Cardiac muscle cell (in vitro differentiated cells and primary cell): Measurements from ENCODE around the gene PIWIL1. TPM values are rescaled to one million over a fixed set of nuclear protein-coding genes. Genes with fewer than 3 reads are reported as not detected.

ENCODE experiments used
- DNase-seq, 2 donors: peaks; one replicate each; pipeline versions ENCODE4 v3.0.0 to v3.0.0-alpha.2; 2010 to 2017; ENCODE audit warnings: low read depth in 1 of 2, low spot score in 1 of 2
- H3K27ac ChIP-seq: fragments of 200-600 bp; sonication (generic); 2 replicates; pipeline ENCODE4 v1.5.1; 2016
- H3K27me3 ChIP-seq: fragments of 200-600 bp; sonication (generic); 2 replicates; pipeline ENCODE4 v1.6.0; 2016; ENCODE audit warnings: control low read depth
- H3K36me3 ChIP-seq: fragments of 200-600 bp; sonication (generic); 2 replicates; pipeline ENCODE4 v1.5.1; 2016; ENCODE audit warnings: control low read depth
- H3K4me1 ChIP-seq: fragments of 200-600 bp; sonication (generic); 2 replicates; pipeline ENCODE4 v1.8.1; 2017; ENCODE audit warnings: low read depth, mild to moderate bottlenecking, mixed run types
- H3K4me3 ChIP-seq: fragments of 200-600 bp; sonication (generic); 2 replicates; pipeline ENCODE4 v1.5.1; 2016; ENCODE audit warnings: mild to moderate bottlenecking
- H3K9me3 ChIP-seq: fragments of 200-600 bp; sonication (generic); 2 replicates; pipeline ENCODE4 v1.5.1; 2017; ENCODE audit warnings: low read depth, mild to moderate bottlenecking, control low read depth
- polyA plus RNA-seq: library from polyadenylated mRNA; unstranded; fragments of >200 nt; fragmentation: Nextera tagmentation; extraction: Ambion mirVana; gene quantifications from 2 replicates; pipeline ENCODE4 v1.2.1, GENCODE V29; 2016
- total RNA-seq: library from RNA; depleted of rRNA; stranded (reverse); fragments of >200 nt; gene quantifications from 2 replicates; pipeline ENCODE4 v1.2.3, GENCODE V29; 2016
- TF ChIP-seq, protein P1 (sequence below): IDR thresholded peaks from 2 replicates; pipeline ENCODE4 v1.5.1; 2012; ENCODE audit warnings: low read depth, mild to moderate bottlenecking, low read length

PIWIL1 gene
- total and polyA plus RNA-seq, 2 experiments from 2014 or later: not detected

DNA sequence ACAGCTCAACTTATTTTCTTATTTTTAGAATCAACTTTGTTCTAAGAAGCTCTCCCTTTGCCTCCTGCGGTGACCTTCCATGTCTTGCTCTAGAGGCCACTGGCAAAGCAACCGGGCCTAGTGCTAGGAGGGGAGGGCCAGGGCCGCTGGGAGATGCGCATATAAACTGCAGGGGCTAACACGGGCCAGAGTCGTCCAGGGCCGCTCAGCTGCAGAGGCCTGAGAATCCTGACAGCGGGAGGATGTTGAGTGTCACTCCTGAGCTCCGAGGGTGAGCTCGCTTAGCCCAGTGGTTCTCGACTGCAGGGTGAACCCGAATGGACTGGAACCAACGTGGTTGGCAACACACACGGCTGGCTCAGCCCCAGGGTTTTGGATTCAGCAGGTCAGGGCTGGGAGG, 6.5 kb upstream of the PIWIL1 start:
- Histone ChIP-seq H3K36me3 (no peaks in the 10 kb centered on the region), H3K9me3 (no peaks in the 10 kb centered on the region), H3K27me3 (peaks cover 64% of the 10 kb centered on the region), H3K4me3 (no peak overlapping the region), H3K4me1 (no peaks in the 10 kb centered on the region), H3K27ac (no peak overlapping the region)
- TF ChIP-seq, protein P1, sequence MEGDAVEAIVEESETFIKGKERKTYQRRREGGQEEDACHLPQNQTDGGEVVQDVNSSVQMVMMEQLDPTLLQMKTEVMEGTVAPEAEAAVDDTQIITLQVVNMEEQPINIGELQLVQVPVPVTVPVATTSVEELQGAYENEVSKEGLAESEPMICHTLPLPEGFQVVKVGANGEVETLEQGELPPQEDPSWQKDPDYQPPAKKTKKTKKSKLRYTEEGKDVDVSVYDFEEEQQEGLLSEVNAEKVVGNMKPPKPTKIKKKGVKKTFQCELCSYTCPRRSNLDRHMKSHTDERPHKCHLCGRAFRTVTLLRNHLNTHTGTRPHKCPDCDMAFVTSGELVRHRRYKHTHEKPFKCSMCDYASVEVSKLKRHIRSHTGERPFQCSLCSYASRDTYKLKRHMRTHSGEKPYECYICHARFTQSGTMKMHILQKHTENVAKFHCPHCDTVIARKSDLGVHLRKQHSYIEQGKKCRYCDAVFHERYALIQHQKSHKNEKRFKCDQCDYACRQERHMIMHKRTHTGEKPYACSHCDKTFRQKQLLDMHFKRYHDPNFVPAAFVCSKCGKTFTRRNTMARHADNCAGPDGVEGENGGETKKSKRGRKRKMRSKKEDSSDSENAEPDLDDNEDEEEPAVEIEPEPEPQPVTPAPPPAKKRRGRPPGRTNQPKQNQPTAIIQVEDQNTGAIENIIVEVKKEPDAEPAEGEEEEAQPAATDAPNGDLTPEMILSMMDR: no peak
- DNase-seq: no peak

DNA sequence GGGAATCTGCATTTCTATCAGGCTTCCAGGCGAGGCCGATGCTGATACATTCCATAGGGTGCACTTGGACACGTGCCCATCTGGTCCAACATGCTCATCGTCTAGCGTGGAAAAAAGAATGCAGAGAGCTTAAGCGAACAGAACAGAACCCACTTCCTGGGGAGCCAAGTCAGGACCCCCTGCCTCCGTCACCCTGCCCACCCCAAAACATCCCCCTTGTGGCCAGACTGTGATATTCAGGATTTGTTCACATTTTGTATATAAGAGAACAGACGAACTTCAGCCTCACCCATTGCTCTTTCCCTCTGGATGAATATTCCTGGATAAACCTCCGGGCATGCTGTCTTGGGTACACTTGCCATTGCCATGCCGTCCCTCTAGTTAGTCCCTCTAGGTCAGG, 4.3 kb upstream of the PIWIL1 start:
- no peaks in the 10 kb centered on the region for H3K36me3 ChIP-seq
- H3K9me3 ChIP-seq: no peaks in the 10 kb centered on the region
- no peak overlapping the region for H3K27ac ChIP-seq
- TF ChIP-seq, protein P1: no peak
- no peak for DNase-seq
- H3K4me1 ChIP-seq: no peaks in the 10 kb centered on the region
- H3K4me3 ChIP-seq: no peak overlapping the region
- H3K27me3 ChIP-seq: peaks cover 55% of the 10 kb centered on the region

DNA sequence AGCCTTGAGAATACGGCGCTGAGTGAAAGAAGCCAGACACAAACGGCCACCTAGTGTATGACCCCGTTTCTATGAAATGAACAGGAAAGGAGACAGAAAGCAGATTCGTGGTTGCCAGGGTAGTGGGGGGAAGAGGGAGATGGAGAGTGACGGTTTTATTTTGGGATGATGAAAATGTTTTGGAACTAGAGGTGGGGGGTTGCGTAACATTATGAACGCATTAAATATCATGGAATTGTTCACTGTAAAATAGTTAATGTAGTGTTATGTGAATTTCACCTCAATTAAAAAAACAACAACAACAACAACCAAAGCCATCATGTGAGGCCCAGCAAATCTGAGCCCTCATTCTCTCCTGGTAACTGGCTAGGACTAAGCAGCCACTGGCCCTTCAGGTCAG, 3.3 kb upstream of the PIWIL1 start:
- Histone ChIP-seq H3K9me3 (no peaks in the 10 kb centered on the region), H3K27ac (no peak overlapping the region), H3K4me3 (no peak overlapping the region), H3K27me3 (peaks cover 57% of the 10 kb centered on the region), H3K36me3 (no peaks in the 10 kb centered on the region), H3K4me1 (no peaks in the 10 kb centered on the region)
- TF ChIP-seq, protein P1: no peak
- no peak for DNase-seq

DNA sequence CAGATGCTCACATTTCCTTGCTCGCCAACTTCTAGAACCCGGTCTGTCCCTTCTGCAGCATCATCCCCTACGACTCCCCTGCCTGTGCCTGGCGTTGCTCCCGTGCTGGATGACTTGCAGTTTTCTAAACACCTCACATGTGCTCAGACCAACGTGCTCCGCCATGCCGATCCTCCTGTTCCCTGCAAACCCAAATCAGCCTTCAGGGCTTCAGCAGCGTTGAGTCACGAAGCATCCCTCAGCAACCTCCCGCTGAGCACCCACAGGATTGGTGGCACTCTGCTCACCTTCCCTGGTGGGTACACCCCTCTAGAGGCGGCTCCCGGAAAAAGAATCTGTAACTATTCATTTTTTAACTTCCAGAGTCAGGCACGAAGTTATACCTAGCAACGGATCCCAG, 2.8 kb upstream of the PIWIL1 start:
- TF ChIP-seq, protein P1: no peak
- DNase-seq: no peak

DNA sequence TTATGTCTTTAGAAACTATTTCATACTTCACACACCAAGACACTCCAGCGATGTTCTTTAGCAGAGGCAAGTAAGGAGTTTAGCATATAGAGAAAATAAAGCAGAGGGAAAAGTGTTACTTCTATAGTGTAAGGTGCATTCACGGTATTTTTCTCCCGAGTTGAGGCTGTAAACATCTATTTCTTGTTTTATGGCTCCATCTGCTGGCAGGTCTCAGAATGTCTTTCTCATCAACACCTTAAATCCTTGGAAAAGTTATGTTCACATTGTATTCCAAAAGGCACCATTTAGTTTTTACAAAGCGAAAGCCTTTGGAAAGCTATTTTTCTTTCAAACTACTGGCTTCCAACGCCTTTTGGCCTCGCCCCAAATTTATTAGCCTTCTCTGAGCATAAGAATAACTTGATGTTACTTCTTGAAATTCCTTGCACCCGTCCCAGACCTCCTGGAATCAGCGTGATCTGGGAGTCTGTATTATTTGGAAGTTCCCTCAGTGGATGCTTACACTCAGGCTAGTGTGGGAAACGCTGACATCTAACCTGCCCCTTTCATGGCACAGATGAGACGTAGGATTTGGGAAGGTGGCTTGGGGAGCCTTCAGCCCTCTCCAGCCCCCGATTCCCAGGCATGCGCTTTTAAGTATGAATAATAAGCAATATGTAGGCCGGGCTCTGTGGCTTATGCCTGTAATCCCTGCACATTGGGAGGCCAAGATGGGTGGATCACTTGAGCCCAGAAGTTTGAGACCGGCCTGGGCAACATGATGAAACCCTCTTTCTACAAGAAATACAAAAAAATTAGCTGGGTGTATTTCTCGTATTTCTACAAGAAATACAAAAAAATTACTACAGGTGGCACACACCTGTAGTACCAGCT, 1.9 kb upstream of the PIWIL1 start:
- Histone ChIP-seq H3K27ac (no peak overlapping the region), H3K27me3 (peaks cover 64% of the 10 kb centered on the region), H3K4me3 (no peak overlapping the region), H3K36me3 (no peaks in the 10 kb centered on the region), H3K9me3 (no peaks in the 10 kb centered on the region), H3K4me1 (no peaks in the 10 kb centered on the region)
- TF ChIP-seq, protein P1: peak; percentile 44
- DNase-seq: peak; percentile 59 to 71

More for the DNA sequence above, 2.8 kb upstream of the PIWIL1 start:
- no peaks in the 10 kb centered on the region for H3K9me3 ChIP-seq
- H3K4me3 ChIP-seq: no peak overlapping the region
- no peaks in the 10 kb centered on the region for H3K36me3 ChIP-seq
- no peak overlapping the region for H3K27ac ChIP-seq
- H3K4me1 ChIP-seq: no peaks in the 10 kb centered on the region
- peaks cover 57% of the 10 kb centered on the region for H3K27me3 ChIP-seq
